Occipital lobe (tissue), 2 donors: Measurements from ENCODE around the gene CAPN1. TPM values are rescaled to one million over a fixed set of nuclear protein-coding genes. Genes with fewer than 3 reads are reported as not detected.
"Not testable (repeated sequence)": the region's sequence is repeated elsewhere in the genome, so short reads cannot be mapped to it uniquely, and the experiment has no call there.

ENCODE experiments used
- DNase-seq: peaks from one replicate; lab custom pipeline; 2025; lab: John Stamatoyannopoulos, UW
- total RNA-seq: library from RNA; depleted of rRNA; stranded (reverse); fragments of >200 nt; gene quantifications from one replicate; pipeline ENCODE4 v1.2.3, GENCODE V29; 2014

CAPN1 gene
- total RNA-seq, result 56.5 TPM

DNA sequence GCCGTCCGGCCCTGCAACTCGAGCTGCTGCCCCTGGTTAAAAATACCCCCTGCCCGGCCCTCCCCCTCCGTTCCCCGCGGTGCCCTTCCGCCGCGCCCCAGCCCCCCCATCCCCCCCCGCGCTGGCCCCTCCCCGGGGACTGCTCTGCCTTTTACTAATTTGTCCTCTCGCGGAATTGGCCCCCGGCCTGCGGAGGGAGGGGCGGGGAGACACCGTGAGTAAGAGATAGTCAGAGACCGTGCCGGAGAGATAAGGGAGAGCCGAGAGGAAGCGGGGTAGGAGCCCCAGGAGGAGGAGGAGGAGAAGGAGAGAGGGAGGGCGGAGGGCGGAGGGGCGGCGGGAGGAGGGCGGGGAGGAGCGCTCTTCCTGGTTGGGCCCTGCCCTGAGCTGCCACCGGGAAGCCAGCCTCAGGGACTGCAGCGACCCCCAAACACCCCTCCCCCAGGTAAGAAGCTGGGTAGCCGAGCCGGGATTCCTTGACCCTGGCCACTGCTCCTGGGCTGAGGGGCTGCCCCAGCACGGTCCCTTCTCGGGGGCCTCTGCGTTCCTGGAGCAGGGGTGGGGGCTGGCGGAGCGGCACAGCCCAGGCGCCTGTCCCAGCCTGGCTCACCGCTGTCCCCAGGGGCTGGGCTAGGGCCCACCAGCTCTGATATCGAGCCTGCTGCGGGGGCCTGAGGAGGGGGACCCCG lies at the start of gene CAPN1:
CAPN1 (plus strand) TSS at position 360 of the 689 bp plus-strand sequence. CDS start 774 bp downstream, outside the sequence.
- DNase-seq, result peak; percentile 60

DNA sequence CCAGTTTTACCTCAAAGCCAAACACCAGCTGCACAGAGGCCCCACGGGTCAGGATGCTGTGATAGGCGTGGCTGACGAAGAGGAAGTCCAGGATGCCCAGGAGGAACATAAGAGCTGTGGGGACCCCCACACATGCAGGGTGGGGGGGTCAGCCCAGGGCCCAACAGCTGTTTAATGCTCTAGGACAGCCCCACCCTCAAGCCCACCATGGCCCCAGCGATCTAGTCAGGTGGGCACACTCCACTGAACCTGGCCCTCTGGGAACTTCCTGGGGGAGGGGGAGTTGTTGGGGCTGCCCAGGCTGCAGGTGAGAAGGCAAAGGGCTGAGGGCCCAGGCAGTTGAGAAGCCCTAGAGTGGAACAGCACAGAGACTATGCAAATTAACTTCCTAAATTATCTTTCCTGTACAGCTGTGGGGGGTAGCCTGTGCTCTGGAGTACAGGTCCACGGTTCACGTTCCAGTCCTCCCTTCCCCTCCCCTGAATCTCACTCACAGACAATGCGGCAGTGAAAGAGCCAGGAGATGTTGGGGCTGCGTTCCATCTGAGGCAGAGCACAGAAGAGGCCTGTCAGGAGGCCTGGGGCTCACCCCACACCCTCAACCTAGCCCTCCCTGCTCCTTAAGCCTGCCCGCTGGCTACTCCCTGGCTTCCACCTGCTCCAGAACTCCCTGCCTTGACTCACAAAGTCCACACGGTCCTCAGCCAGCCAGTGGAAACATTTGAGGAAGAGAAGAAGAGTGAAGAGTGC lies 49.3 kb upstream of the CAPN1 start:
- DNase-seq, result no peak

DNA sequence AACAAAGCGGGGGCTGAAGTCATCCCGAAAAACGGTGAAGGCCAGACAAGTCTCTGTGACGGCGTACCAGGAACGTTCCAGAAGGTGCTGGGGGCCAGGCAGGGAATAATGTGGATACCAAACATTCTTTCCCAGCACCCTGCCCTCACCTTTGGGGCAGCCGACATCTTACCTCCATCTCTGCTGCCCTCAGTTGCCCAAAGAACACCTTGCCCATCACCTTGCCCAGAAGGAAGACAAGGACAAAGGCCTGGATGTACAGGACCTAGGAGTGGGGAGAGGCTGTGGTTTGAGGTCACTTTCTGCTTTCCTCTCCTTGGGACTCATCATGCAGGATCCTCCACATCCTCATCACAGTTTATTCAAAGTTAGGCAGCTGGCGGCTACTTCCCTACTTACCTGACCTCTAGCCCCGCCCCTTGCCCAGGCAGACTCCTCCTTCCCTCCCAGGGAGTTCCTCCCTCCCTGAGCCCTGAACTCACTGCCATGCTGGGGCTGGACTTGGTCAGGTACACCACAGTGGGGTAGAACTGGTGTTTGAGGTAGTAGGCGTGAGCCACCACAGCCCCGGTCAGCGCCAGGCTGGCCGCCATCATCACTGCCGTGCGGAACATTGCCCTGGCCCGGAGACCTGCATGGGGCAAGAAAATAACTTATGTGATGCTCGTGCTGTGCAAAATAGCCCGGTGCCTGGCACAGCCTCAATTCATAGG lies 48.6 kb upstream of the CAPN1 start:
- DNase-seq, result no peak

- no peak for DNase-seq
Measured at GRCh38 chr11:65133724-65134123, 48.0 kb upstream of the CAPN1 start.

DNA sequence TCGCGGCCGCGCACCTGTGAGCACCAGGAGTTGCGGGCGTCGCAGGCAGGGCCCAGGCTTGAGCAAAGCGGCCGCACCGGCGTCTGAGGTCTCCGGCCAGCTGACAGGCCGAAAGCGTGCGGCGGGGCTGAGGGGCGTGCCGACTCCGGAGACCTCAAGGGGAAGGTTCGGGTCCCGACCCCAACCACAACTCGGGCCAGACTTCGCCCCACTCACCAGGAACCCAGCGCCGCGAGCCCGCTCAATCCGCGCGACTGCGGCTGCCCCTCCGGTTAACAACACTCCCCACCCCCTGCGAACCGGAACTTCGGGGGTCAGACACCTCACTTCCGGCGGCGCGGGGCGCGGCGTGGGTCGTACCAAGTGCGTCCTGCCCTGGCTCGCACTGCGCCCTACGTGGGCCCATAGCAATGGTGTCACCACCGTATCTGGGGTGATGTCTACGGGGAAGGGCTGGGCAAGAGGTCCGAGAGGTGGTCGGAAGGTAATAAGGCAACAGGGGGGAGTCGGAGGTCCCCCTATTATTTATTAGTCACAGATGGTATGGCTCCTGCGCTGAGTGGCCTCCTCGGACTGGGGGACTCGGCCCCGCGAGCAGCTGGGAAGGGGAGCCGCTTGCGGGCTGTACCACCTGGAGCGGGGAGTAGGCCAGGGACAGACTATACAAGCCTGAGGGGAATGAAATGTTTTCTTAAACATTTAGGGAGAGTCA lies 47.3 kb upstream of the CAPN1 start, which contains the start of gene SYVN1:
SYVN1 (minus strand) TSS at position 280 of the 712 bp plus-strand sequence. CDS start 918 bp downstream, outside the sequence.
- peak; percentile 82 for DNase-seq

- DNase-seq, result peak; percentile 84
Measured at GRCh38 chr11:65134952-65135632, 46.6 kb upstream of the CAPN1 start.

DNA sequence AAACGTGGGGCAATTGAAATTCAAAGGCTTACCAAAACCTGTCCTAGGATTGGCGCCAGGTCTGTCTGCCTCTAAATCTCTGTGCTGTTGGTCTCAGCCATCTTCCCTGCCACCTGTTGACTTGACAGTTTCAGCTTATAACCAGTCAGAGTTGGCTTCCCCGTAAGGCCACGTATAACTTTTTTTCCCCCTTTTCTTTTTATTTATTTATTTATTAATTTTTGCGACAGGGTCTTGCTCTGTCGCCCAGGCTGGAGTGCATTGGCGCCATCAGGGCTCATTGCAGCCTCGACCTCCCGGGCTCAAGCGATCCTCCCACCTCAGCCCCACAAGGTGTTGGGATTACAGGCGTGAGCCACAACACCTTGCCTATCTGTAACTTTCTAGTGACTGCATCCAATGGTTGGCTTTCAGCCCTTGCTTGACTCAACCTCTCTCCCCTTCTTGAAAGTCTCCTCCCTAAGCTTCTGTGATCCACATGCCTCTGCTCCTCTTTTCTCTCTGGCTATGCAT lies 46.0 kb upstream of the CAPN1 start:
- no peak for DNase-seq

DNA sequence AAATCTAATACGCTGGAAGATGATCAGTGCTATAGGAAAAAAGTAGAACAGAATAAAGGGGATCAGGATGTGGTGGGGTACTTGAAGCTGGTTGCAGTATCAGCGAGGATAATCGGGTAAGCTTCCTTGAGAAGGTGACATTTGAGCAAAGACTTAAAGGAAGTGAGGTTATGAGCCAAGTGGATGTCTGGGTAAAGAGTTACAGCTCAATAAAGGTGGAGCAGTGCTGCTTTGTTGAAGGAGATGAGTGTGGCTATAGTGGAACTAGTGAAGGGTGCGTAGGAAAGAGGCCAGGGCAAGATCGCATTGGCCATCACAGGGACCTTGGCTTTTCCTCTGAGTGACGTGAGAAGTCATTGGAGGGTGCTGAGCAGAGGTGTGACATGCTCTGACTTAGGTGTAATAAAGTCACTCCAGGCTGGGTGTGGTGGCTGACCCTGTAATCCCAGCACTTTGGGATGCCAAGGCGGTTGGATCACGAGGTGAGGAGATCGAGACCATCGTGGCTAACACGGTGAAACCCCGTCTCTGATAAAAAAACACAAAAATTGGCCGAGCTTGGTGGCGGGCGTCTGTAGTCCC lies 45.1 kb upstream of the CAPN1 start:
- DNase-seq, result no peak

DNA sequence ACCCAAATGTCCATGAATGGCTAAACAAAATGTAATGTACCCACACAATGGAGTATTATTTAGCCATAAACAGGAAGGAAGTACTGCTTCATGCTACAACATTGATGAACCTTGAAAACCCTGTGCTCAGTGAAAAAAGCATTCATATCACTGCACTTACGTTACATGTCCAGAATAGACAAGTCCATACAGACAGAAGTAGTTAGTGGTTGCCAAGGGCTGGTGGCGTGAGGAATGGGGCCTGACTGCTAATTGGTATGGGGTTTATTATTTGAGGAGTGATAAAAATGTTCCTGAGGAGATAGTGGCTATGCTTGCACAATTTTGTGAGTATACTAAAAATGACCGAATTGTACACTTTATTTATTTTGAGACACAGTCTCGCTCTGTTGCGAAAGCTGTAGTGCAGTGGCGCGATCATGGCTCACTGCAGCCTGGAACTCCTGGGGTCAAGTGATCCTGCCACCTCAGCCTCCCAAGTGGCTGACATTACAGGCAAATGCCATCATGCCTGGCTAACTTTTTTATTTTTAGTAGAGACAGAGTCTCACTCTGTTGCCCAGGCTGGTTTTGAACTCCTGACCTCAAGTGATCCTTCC lies 39.7 kb upstream of the CAPN1 start:
- DNase-seq, result no peak

- DNase-seq, result no peak
Measured at GRCh38 chr11:65147352-65148075, 34.2 kb upstream of the CAPN1 start.

GRCh38 chr11:65148657-65149056 lies 33.1 kb upstream of the CAPN1 start:
- no peak for DNase-seq

GRCh38 chr11:65150131-65150508 lies 31.6 kb upstream of the CAPN1 start:
- DNase-seq, result not testable (repeated sequence)

DNA sequence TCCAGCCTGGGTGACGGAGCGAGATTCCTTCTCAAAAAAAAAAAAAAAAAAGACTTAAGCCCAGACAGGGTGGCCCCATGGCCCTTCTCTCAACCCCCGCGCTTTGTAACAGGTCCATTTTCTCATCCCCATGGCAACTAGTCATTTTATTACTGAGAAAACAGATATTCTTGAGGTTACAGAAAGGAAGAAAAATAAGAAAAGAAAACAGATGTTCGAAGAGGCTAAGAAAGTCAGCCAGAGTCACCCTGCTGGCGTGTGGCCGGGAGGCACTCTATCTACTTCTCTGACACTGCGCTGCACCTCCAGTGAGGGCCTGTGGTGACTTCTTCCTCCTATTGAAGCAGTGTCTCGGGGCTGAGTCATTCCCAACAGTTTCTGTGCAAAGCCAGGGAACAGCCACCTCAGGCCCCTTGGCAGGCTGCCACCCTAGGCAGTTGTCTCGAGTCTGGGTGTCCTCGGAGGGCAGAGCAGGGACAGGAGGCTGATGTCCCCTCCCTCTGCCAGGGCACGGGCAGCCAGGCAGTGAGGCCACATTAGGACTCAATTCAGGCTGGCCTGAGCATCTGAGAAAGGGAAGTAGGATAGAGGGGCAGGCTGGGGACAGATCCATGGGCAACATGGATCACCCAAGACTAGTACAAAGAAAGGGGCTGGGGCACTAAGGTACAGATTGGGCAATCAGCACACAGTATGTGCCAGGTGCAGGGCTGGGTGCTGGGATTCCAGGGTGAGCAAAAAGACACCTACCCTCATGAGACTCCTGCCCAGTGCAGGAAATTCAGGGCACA lies 31.0 kb upstream of the CAPN1 start:
- peak; percentile 31 for DNase-seq

DNA sequence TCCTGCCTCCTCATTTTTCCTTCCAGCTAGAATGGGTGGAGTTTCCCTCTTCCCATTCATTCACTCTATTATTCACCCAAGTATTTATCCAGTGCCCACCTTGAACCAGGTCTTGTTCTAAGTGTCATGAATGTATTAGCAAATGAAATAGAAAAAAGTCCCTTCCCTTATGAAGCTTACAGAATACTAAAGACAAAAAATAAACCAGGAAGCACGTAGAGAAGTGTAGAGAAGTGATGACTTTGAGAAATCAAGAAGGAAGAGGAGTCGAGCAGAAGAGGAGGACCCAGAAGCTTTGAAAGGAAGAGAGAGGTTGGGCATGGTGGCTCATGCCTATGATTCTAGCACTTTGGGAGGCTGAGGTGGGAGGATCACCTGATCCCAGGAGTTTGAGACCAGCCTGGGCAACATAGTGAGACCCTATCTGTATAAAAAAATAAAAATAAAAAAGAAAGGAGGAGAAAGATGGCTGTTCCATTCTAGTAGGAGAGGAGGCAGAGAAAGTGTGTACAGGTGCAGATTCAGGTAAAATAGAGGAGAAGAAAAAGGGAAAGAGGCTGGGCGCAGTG lies 30.3 kb upstream of the CAPN1 start:
- DNase-seq, result no peak

- DNase-seq, result no peak
Measured at GRCh38 chr11:65152122-65152521, 29.6 kb upstream of the CAPN1 start.

DNA sequence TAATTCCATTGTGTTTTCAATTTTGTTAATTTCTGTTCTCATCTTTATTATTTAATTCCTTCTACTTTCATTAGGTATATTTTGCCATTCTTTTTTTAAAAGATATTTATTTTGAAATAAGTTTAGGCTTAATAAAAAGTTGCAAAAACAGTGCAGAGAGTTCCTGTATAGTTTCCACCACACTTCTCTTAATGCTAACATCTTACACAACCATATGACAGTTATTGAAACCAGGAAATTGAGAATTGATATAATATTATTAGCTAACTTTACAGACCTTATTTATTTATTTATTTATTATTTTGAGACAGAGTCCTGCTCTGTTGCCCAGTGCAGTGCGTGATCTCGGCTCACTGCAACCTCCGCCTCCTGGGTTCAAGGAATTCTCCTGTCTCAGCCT lies 25.5 kb upstream of the CAPN1 start:
- no peak for DNase-seq

DNA sequence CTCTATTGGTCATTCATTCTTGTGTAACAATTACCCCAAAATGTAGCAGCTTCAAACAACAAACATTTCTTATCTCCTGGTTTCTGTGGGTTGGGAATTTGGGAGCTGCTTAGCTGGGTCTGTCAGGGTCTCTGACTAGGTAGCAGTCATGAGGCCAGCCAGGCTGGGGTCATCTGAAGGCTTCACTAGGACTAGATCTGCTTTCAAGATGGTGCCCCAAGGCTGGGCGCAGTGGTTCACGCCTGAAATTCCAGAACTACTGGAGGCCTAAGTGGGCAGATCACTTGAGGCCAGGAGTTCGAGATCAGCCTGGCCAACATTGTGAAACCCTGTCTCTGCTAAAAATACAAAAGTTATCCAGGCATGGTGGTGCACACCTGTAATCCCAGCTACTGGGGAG lies 24.8 kb upstream of the CAPN1 start:
- no peak for DNase-seq

GRCh38 chr11:65157336-65157735 lies 24.4 kb upstream of the CAPN1 start:
- DNase-seq, result no peak
